Caco-2 (cell line): ENCODE measurements around the gene PNMT. TPM values are rescaled to one million over a fixed set of nuclear protein-coding genes. Genes with fewer than 3 reads are reported as not detected.
"Not testable (repeated sequence)": the region's sequence is repeated elsewhere in the genome, so short reads cannot be mapped to it uniquely, and the experiment has no call there.

ENCODE experiments used
- BruUV-seq: library from RNA; stranded (reverse); fragments of 400-500 nt; replicated peaks from 2 replicates; lab custom pipeline; 2021; lab: Mats Ljungman, UMichigan
- CTCF ChIA-PET: fragments of 300-600 bp; sonication (Branson Sonifier 250); formaldehyde crosslinking; loops from one replicate; lab custom pipeline; 2022; ENCODE audit warnings: antibody characterized with exemption; lab: Charles Lee
- POLR2A ChIA-PET: fragments of 300-600 bp; sonication (Branson Sonifier 250); formaldehyde crosslinking; loops from one replicate; lab custom pipeline; 2022; ENCODE audit warnings: antibody characterized with exemption; lab: Charles Lee
- DNase-seq, 2 experiments: peaks; one replicate each; pipeline versions ENCODE4 v3.0.0 to v3.0.0-alpha.2; 2020 to 2022
- H3K27me3 ChIP-seq: replicated peaks from 2 replicates; pipeline ENCODE4 v1.6.0; 2011; ENCODE audit warnings: low read length; ENCODE audit not compliant: control insufficient read depth, insufficient read depth
- H3K36me3 ChIP-seq: 2 replicates; pipeline ENCODE4 v1.5.1; 2011; ENCODE audit warnings: low read length; ENCODE audit not compliant: control insufficient read depth, insufficient read depth
- H3K4me1 ChIP-seq: fragments of 250-450 bp; sonication (Bioruptor Pico); 2 replicates; pipeline ENCODE4 v1.5.1; 2020; ENCODE audit warnings: mild to moderate bottlenecking
- H3K4me3 ChIP-seq: 2 replicates; pipeline ENCODE4 v1.5.1; 2011; ENCODE audit warnings: low read depth, mild to moderate bottlenecking, control low read depth, low read length
- H3K9me3 ChIP-seq: fragments of 250-450 bp; sonication (Bioruptor Pico); 2 replicates; pipeline ENCODE4 v1.5.1; 2020; ENCODE audit warnings: mild to moderate bottlenecking, moderate library complexity
- H3K27ac Mint-ChIP-seq: one replicate; pipeline ENCODE4 v1.8.0; 2022; ENCODE audit warnings: mixed read lengths; ENCODE audit not compliant: unreplicated experiment
- H3K27me3 Mint-ChIP-seq: one replicate; pipeline ENCODE4 v1.8.0; 2022; ENCODE audit warnings: mixed read lengths; ENCODE audit not compliant: insufficient read depth, unreplicated experiment
- H3K36me3 Mint-ChIP-seq: one replicate; pipeline ENCODE4 v1.8.0; 2022; ENCODE audit warnings: mild to moderate bottlenecking, mixed read lengths; ENCODE audit not compliant: insufficient read depth, unreplicated experiment
- H3K4me1 Mint-ChIP-seq: one replicate; pipeline ENCODE4 v1.8.0; 2022; ENCODE audit warnings: low read depth, mixed read lengths; ENCODE audit not compliant: unreplicated experiment
- H3K4me3 Mint-ChIP-seq: one replicate; pipeline ENCODE4 v1.8.0; 2022; ENCODE audit warnings: mild to moderate bottlenecking, moderate library complexity, mixed read lengths; ENCODE audit not compliant: unreplicated experiment
- H3K9me3 Mint-ChIP-seq: one replicate; pipeline ENCODE4 v1.8.0; 2022; ENCODE audit warnings: mixed read lengths; ENCODE audit not compliant: unreplicated experiment
- CTCF ChIP-seq, 2 experiments: fragments of 200-600 bp in 1 of 2; IDR thresholded peaks; 1 replicate in 1 of 2; 2 replicates in 1 of 2; pipeline versions ENCODE4 v1.5.1 to v1.8.0; 2011 to 2022; ENCODE audit warnings: antibody characterized with exemption in 1 of 2, control low read depth in 1 of 2, inconsistent platforms in 1 of 2, low read depth in 1 of 2, low read length in 1 of 2, mild to moderate bottlenecking in 1 of 2, moderate library complexity in 1 of 2; ENCODE audit not compliant: insufficient read depth in 1 of 2, severe bottlenecking in 1 of 2, unreplicated experiment in 1 of 2
- intact Hi-C: fragments of 100-400 bp; cut with micrococcal nuclease; formaldehyde crosslinking; loops from one replicate; pipeline ENCODE4 v1.10.0; 2022; ENCODE audit not compliant: unreplicated experiment
- total RNA-seq: library from RNA; stranded (reverse); gene quantifications from 2 replicates; pipeline ENCODE4 v1.2.3, GENCODE V29; 2022

The PNMT gene
- total RNA-seq, 1 experiment from 2014 or later: not detected

GRCh38 chr17:39706921-39707337 is 38.7 kb downstream of the PNMT start:
- Mint-ChIP-seq H3K27ac (no peak overlapping the region), H3K9me3 (no peaks in the 10 kb centered on the region), H3K27me3 (no peaks in the 10 kb centered on the region), H3K36me3 (peaks cover 51% of the 10 kb centered on the region), H3K4me1 (peaks cover 7% of the 10 kb centered on the region), H3K4me3 (no peak overlapping the region)
- Histone ChIP-seq H3K36me3 (peaks cover 5% of the 10 kb centered on the region), H3K9me3 (no peaks in the 10 kb centered on the region), H3K4me1 (peaks cover 28% of the 10 kb centered on the region), H3K27me3 (no peaks in the 10 kb centered on the region), H3K4me3 (no peak overlapping the region)
- CTCF ChIA-PET: interaction anchor here (1.2 kb wide), 1 partner anchor 23 kb away, joined by 4 read pairs; the partner anchor contains the start of gene MIEN1
- DNase-seq: no peak
- intact Hi-C loops: no loop called here
- no peak for TF ChIP-seq CTCF (IDR thresholded peaks at IDR 0.05; ENCODE audit: insufficient read depth in 1 of 2, low read depth in 1 of 2, low read length in 1 of 2, severe bottlenecking in 1 of 2, unreplicated experiment in 1 of 2)
- POLR2A ChIA-PET: no interaction called here
- no TSS peak for BruUV-seq

- no peak overlapping the region for H3K27ac Mint-ChIP-seq
- H3K27me3 Mint-ChIP-seq: no peaks in the 10 kb centered on the region
- peaks cover 10% of the 10 kb centered on the region for H3K4me1 ChIP-seq
- TF ChIP-seq CTCF (IDR thresholded peaks at IDR 0.05; ENCODE audit: insufficient read depth in 1 of 2, low read depth in 1 of 2, low read length in 1 of 2, severe bottlenecking in 1 of 2, unreplicated experiment in 1 of 2): no peak
- no TSS peak for BruUV-seq
- no peak overlapping the region for H3K4me3 Mint-ChIP-seq
- no peaks in the 10 kb centered on the region for H3K9me3 Mint-ChIP-seq
- H3K4me1 Mint-ChIP-seq: peaks cover 5% of the 10 kb centered on the region
- no peak for DNase-seq
- intact Hi-C loops: no loop called here
- H3K9me3 ChIP-seq: no peaks in the 10 kb centered on the region
- H3K36me3 ChIP-seq: peaks cover 7% of the 10 kb centered on the region
- H3K27me3 ChIP-seq: no peaks in the 10 kb centered on the region
- ChIA-PET CTCF (interaction anchor here (1.0 kb wide), 1 partner anchor 21 kb away, joined by 3 read pairs; no protein-coding TSS in a partner anchor), POLR2A (no interaction called here)
- H3K4me3 ChIP-seq: no peak overlapping the region
- peaks cover 57% of the 10 kb centered on the region for H3K36me3 Mint-ChIP-seq
These were observed 41.2 kb downstream of the PNMT start for GRCh38 chr17:39709319-39709997.

- CTCF ChIA-PET: interaction anchor here (0.5 kb wide), 1 partner anchor 54 kb away, joined by 5 read pairs; no protein-coding TSS in a partner anchor
- Histone ChIP-seq H3K4me3 (no peak overlapping the region), H3K9me3 (no peaks in the 10 kb centered on the region), H3K27me3 (no peaks in the 10 kb centered on the region), H3K4me1 (peaks cover 5% of the 10 kb centered on the region), H3K36me3 (peaks cover 7% of the 10 kb centered on the region)
- intact Hi-C loops: no loop called here
- POLR2A ChIA-PET: no interaction called here
- BruUV-seq: no TSS peak
- H3K27ac Mint-ChIP-seq: no peak overlapping the region
- peaks cover 58% of the 10 kb centered on the region for H3K36me3 Mint-ChIP-seq
- H3K4me1 Mint-ChIP-seq: no peaks in the 10 kb centered on the region
- no peaks in the 10 kb centered on the region for H3K27me3 Mint-ChIP-seq
- H3K9me3 Mint-ChIP-seq: no peaks in the 10 kb centered on the region
- DNase-seq: no peak
- no peak for TF ChIP-seq CTCF (IDR thresholded peaks at IDR 0.05; ENCODE audit: insufficient read depth in 1 of 2, low read depth in 1 of 2, low read length in 1 of 2, severe bottlenecking in 1 of 2, unreplicated experiment in 1 of 2)
- H3K4me3 Mint-ChIP-seq: no peak overlapping the region
These were observed 42.0 kb downstream of the PNMT start for GRCh38 chr17:39709998-39710964.

- DNase-seq, H3K9me3 ChIP-seq, H3K4me3 Mint-ChIP-seq, BruUV-seq, H3K27ac Mint-ChIP-seq, POLR2A ChIA-PET, H3K4me1 ChIP-seq, H3K36me3 ChIP-seq, H3K4me3 ChIP-seq, H3K4me1 Mint-ChIP-seq, H3K9me3 Mint-ChIP-seq, H3K27me3 Mint-ChIP-seq, intact Hi-C loops, H3K27me3 ChIP-seq: not testable (repeated sequence)
- CTCF ChIA-PET: interaction anchor here (0.5 kb wide), 1 partner anchor 54 kb away, joined by 5 read pairs; no protein-coding TSS in a partner anchor
- H3K36me3 Mint-ChIP-seq: peaks cover 65% of the 10 kb centered on the region
These were observed 42.8 kb downstream of the PNMT start for GRCh38 chr17:39711071-39711470.
